Thyroid gland (tissue), 4 donors: ENCODE data around the gene BTF3L4. TPM values are rescaled to one million over a fixed set of nuclear protein-coding genes. Genes with fewer than 3 reads are reported as not detected.

ENCODE experiments used
- DNase-seq, 2 donors: peaks; one replicate each; pipeline ENCODE4 v3.0.0-alpha.2; 2019
- H3K27ac ChIP-seq, 3 donors: fragments of 200-600 bp; sonication (generic); 1 replicate in 2 of 3; 2 replicates in 1 of 3; pipeline ENCODE4 v1.5.1; 2016 to 2019; ENCODE audit warnings: mild to moderate bottlenecking in 1 of 3, moderate library complexity in 1 of 3
- H3K27me3 ChIP-seq: fragments of 200-600 bp; sonication (generic); one replicate; pipeline ENCODE4 v1.5.1; 2019
- H3K36me3 ChIP-seq, 2 donors: fragments of 200-600 bp; sonication (generic); one replicate each; pipeline ENCODE4 v1.5.1; 2016 to 2019
- H3K4me1 ChIP-seq, 2 donors: fragments of 200-600 bp; sonication (generic); one replicate each; pipeline ENCODE4 v1.5.1; 2017 to 2019
- H3K4me3 ChIP-seq, 3 donors: fragments of 200-600 bp; sonication (generic); replicated peaks in 1 of 3; 1 replicate in 2 of 3; 2 replicates in 1 of 3; pipeline ENCODE4 v1.5.1; 2016; ENCODE audit warnings: mild to moderate bottlenecking in 1 of 3
- H3K9me3 ChIP-seq: fragments of 200-600 bp; sonication (generic); one replicate; pipeline ENCODE4 v1.5.1; 2017
- POLR2A ChIP-seq, 2 donors: fragments of 450-650 bp; IDR thresholded peaks; one replicate each; pipeline ENCODE4 v1.6.1; 2017; ENCODE audit warnings: antibody characterized with exemption in 2 of 2, mild to moderate bottlenecking in 2 of 2, moderate library complexity in 1 of 2
- WGBS, 2 donors: methylation state at CpG; one replicate each; pipeline ENCODE4 v1.1.5; 2017; 5-methylcytosine and 5-hydroxymethylcytosine counted together
- intact Hi-C: fragments of 100-400 bp; cut with DNase I; formaldehyde crosslinking; loops from one replicate; pipeline ENCODE4 v1.15.1; 2023
- total RNA-seq, 4 donors: library from RNA; depleted of rRNA; stranded (reverse); fragments of >200 nt; gene quantifications; one replicate each; pipeline ENCODE4 v1.2.3, GENCODE V29; 2016
- TF ChIP-seq, protein P1 (sequence below), 6 experiments: fragments of 200-600 bp in 3 of 6; fragments of 450-650 bp in 3 of 6; sonication (generic) in 3 of 6; IDR thresholded peaks; one replicate each; pipeline ENCODE4 v1.5.1; 2016 to 2019; ENCODE audit warnings: antibody characterized with exemption in 6 of 6, mild to moderate bottlenecking in 2 of 6, inconsistent platforms in 1 of 6, moderate library complexity in 1 of 6

The BTF3L4 gene
- total RNA-seq, 4 donors from 2014 or later, result 40.5 to 69.7 (median 54.5) TPM

DNA sequence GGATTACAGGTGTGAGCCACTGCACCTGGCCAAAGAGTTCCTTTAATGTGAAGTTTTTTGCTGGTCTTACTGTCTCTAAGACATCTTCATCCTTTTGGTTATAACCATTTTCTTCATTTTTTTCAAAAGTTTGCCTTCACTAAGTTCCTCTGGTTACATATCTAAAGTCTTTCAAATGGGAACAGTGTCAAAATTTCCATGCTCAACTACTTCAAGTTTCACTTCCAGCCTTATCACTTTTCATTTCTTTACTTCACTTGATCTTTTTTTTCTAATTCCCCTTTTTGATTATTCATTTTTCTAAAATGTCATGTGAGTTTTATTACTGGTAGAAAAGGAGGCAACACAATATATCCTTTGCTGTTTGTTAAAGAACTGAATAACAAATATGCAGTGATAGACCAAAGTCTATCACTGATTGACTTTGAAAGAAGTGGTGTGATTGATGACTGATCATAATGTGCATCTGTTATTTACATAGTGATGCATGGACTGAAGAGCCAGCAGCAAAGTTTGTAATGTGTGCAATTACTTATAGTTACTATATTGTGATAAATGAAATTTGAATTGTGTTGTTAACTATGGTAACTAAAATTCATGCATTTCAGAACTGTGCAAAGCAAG, 69.8 kb downstream of the BTF3L4 start:
- no peaks in the 10 kb centered on the region for H3K4me1 ChIP-seq
- no peaks in the 10 kb centered on the region for H3K9me3 ChIP-seq
- H3K27ac ChIP-seq, result no peak overlapping the region
- H3K36me3 ChIP-seq, result no peaks in the 10 kb centered on the region
- H3K4me3 ChIP-seq, result no peak overlapping the region
- TF ChIP-seq, protein P1, sequence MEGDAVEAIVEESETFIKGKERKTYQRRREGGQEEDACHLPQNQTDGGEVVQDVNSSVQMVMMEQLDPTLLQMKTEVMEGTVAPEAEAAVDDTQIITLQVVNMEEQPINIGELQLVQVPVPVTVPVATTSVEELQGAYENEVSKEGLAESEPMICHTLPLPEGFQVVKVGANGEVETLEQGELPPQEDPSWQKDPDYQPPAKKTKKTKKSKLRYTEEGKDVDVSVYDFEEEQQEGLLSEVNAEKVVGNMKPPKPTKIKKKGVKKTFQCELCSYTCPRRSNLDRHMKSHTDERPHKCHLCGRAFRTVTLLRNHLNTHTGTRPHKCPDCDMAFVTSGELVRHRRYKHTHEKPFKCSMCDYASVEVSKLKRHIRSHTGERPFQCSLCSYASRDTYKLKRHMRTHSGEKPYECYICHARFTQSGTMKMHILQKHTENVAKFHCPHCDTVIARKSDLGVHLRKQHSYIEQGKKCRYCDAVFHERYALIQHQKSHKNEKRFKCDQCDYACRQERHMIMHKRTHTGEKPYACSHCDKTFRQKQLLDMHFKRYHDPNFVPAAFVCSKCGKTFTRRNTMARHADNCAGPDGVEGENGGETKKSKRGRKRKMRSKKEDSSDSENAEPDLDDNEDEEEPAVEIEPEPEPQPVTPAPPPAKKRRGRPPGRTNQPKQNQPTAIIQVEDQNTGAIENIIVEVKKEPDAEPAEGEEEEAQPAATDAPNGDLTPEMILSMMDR (IDR thresholded peaks at IDR 0.05), result no peak
- no peak for TF ChIP-seq POLR2A (IDR thresholded peaks at IDR 0.05)
- no peak for DNase-seq
- H3K27me3 ChIP-seq, result no peaks in the 10 kb centered on the region
- intact Hi-C loops, result loop anchor here (2.0 kb wide), 1 partner anchor 171 kb away; no protein-coding TSS in a partner anchor

DNA sequence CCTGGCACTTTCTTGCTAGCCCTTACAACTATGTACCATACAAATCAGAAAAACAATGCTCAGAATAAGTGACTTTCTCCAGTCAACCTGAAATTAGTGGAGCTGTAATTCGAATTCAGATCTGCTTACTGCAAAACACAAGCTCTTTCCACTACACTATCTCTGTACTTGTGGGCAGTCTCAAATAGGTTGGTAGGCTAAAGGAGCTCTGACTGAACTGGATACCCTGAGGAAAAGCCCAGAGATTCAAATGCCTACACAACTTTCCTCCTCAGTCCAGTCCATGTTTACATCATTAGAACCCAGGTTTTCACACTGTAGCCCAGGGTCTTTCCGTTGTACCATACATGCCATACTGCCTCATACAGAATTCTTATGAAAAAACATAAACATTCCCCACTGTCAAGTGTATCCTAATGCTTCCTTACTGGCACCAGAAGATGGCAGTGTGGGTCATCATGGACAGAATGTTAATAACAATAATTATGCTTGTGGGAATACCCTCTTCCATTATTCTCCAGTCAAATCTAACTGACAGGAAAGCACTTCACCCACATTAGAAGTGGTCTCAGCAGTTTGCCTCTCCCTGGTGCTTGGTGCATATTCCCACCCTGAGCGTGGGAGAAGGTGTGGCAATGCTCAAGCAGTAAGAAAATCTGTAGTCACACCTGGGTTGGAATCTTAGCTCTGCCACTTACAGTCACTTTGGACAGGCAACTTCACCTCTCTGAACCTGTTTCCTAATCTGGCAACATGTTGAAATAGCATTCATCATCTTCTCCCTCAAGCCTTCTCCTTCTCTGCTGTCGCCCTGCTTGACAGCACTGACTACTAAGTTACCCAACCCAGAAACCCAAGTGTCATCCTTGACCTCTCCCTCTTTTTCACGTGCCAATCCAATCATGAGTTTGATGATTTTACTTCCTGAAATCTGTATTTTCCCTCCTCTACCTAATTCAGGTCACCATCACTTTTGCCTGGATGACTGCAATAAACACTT, 71.4 kb downstream of the BTF3L4 start:
- Histone ChIP-seq H3K36me3 (no peaks in the 10 kb centered on the region), H3K4me1 (no peaks in the 10 kb centered on the region), H3K27ac (no peak overlapping the region), H3K27me3 (no peaks in the 10 kb centered on the region), H3K4me3 (no peak overlapping the region), H3K9me3 (no peaks in the 10 kb centered on the region)
- WGBS, 2 donors, result 33 to 37% methylated on average over 5 of the region's 5 CpGs
- peak; percentile 37 to 43 for DNase-seq
- TF ChIP-seq, protein P1 (IDR thresholded peaks at IDR 0.05), result peak; percentile 36 to 83 (median 70)
- no peak for TF ChIP-seq POLR2A (IDR thresholded peaks at IDR 0.05)
- intact Hi-C loops, result loop anchor here (2.0 kb wide), 1 partner anchor 169 kb away; no protein-coding TSS in a partner anchor

DNA sequence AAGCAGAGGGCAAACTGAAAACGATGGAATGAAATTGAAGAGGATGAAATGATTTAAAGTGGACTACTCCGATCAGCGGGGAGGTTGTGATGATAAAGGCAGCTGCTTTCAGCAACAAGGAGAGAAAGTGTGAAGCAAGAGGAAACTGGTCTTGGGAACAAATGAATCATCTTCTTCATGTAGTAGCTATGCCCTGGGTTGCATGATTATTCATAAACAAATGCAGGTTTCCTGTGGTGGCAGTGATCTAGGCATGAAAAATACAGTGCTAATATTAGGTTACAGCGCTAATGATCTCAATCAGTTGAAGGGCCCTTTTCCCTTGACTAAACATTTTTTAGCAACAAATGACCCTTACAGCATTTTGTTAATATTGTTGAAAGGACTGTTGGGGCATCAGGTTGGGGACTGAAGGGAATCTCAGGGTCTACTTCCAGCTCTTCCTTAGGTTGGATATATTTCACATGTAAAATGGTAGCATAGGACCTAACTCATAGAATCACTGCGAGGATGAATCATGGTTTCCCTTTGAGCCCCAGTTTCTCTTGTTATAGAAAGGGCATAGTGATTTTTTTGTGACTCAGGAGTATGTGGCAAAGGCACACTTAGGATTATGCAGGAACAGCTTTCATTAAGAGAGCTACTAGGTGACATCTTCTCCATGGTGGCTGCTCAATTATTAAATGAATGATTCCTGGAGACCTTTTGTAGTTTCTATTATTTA, 83.9 kb downstream of the BTF3L4 start:
- intact Hi-C loops, result no loop called here
- 71 to 87% methylated on average over 5 of the region's 5 CpGs for WGBS, 2 donors
- H3K36me3 ChIP-seq, result no peaks in the 10 kb centered on the region
- H3K27me3 ChIP-seq, result no peaks in the 10 kb centered on the region
- H3K4me1 ChIP-seq, result peaks cover 17 to 18% of the 10 kb centered on the region in 2 donors
- no peaks in the 10 kb centered on the region for H3K9me3 ChIP-seq
- no peak for DNase-seq
- no peak overlapping the region for H3K4me3 ChIP-seq
- H3K27ac ChIP-seq, result no peak overlapping the region
- TF ChIP-seq, protein P1 (IDR thresholded peaks at IDR 0.05), result no peak
- TF ChIP-seq POLR2A (IDR thresholded peaks at IDR 0.05), result no peak

Other genes starting within 250 kb of the BTF3L4 start
- 10 to 100 TPM; 75.0 to 98.7 (median 79.3) TPM for gene NRDC, start 177.6 kb upstream of the BTF3L4 start, total RNA-seq
- under 1 TPM in 1 of 4 donors, not detected in 3; under 0.01 TPM for gene RAB3B, start 65.6 kb upstream of the BTF3L4 start, total RNA-seq
- 10 to 100 TPM in 2 of 4 donors, 1 to 10 TPM in 2; 7.7 to 11.0 (median 10.1) TPM for gene KTI12, start 22.5 kb upstream of the BTF3L4 start, total RNA-seq
- gene TXNDC12, start 1.1 kb upstream of the BTF3L4 start, total RNA-seq, result 10 to 100 TPM; 42.7 to 54.6 (median 48.7) TPM
- 10 to 100 TPM; 51.1 to 58.8 (median 54.1) TPM for gene ZFYVE9, start 85.8 kb downstream of the BTF3L4 start, total RNA-seq